Uterus (tissue), 2 donors: ENCODE results near the gene UBL3.

Experiments
- CTCF ChIP-seq, 4 experiments: fragments of 200-600 bp in 2 of 4; fragments of 450-650 bp in 2 of 4; sonication (generic) in 2 of 4; IDR thresholded peaks; one replicate each; pipeline ENCODE4 v1.5.1; 2016 to 2019; ENCODE audit warnings: antibody characterized with exemption in 4 of 4, mild to moderate bottlenecking in 2 of 4, moderate library complexity in 1 of 4
- POLR2A ChIP-seq, 2 donors: fragments of 450-650 bp; IDR thresholded peaks; one replicate each; pipeline ENCODE4 v1.6.1; 2016; ENCODE audit warnings: antibody characterized with exemption in 2 of 2, mild to moderate bottlenecking in 1 of 2, moderate library complexity in 1 of 2

GRCh38 chr13:29753618-29754472 is 96.6 kb downstream of the UBL3 start:
- TF ChIP-seq POLR2A (IDR thresholded peaks at IDR 0.05) (no peak), CTCF (IDR thresholded peaks at IDR 0.05) (no peak)
